ENCODE data around the gene DCD. TPM values are rescaled to one million over a fixed set of nuclear protein-coding genes. Genes with fewer than 3 reads are reported as not detected.
"Not testable (repeated sequence)": the region's sequence is repeated elsewhere in the genome, so short reads cannot be mapped to it uniquely, and the experiment has no call there.

The DCD gene
- total RNA-seq, 4 donors from 2014 or later = not detected

- no peaks in the 10 kb centered on the region for H3K9me3 ChIP-seq
- no peak overlapping the region for H3K4me3 ChIP-seq
- no peaks in the 10 kb centered on the region for H3K27me3 ChIP-seq
- H3K4me1 ChIP-seq = no peaks in the 10 kb centered on the region
- TF ChIP-seq POLR2A (IDR thresholded peaks at IDR 0.05) = no peak
- TF ChIP-seq, protein P1, sequence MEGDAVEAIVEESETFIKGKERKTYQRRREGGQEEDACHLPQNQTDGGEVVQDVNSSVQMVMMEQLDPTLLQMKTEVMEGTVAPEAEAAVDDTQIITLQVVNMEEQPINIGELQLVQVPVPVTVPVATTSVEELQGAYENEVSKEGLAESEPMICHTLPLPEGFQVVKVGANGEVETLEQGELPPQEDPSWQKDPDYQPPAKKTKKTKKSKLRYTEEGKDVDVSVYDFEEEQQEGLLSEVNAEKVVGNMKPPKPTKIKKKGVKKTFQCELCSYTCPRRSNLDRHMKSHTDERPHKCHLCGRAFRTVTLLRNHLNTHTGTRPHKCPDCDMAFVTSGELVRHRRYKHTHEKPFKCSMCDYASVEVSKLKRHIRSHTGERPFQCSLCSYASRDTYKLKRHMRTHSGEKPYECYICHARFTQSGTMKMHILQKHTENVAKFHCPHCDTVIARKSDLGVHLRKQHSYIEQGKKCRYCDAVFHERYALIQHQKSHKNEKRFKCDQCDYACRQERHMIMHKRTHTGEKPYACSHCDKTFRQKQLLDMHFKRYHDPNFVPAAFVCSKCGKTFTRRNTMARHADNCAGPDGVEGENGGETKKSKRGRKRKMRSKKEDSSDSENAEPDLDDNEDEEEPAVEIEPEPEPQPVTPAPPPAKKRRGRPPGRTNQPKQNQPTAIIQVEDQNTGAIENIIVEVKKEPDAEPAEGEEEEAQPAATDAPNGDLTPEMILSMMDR (IDR thresholded peaks at IDR 0.05) = no peak
- DNase-seq = no peak
- H3K27ac ChIP-seq = no peak overlapping the region
- H3K36me3 ChIP-seq = no peaks in the 10 kb centered on the region
Measured at GRCh38 chr12:54650889-54651288, 2.7 kb upstream of the DCD start.

DNA sequence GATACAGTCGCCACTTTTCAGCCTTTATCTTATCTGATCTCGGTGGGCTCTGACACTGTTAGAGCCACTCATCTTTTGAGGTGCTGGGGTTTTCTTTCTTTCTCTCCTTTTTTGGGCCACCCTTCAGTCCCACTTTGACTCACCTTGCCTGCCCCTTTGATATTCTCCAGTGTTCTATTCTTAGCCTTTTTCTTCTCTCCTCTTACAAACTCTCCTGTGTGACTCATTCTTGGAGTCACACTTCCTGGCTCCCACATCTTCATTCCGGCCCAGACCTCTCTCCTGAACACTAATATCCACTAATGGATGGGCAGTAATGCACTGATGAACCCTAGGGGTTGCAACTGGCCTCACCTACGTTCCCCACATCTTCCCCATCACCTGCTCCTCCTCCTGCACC lies 2.2 kb upstream of the DCD start:
- Histone ChIP-seq H3K27ac (no peak overlapping the region), H3K27me3 (no peaks in the 10 kb centered on the region), H3K36me3 (no peaks in the 10 kb centered on the region), H3K9me3 (no peaks in the 10 kb centered on the region), H3K4me3 (no peak overlapping the region), H3K4me1 (no peaks in the 10 kb centered on the region)
- TF ChIP-seq, protein P1 (IDR thresholded peaks at IDR 0.05) = no peak
- TF ChIP-seq POLR2A (IDR thresholded peaks at IDR 0.05) = no peak
- no peak for DNase-seq

GRCh38 chr12:54649825-54650224 lies 1.7 kb upstream of the DCD start:
- H3K36me3 ChIP-seq = no peaks in the 10 kb centered on the region
- no peak overlapping the region for H3K4me3 ChIP-seq
- no peaks in the 10 kb centered on the region for H3K4me1 ChIP-seq
- no peak for DNase-seq
- H3K27me3 ChIP-seq = no peaks in the 10 kb centered on the region
- TF ChIP-seq POLR2A (IDR thresholded peaks at IDR 0.05) = no peak
- no peak overlapping the region for H3K27ac ChIP-seq
- H3K9me3 ChIP-seq = no peaks in the 10 kb centered on the region

GRCh38 chr12:54641554-54641953 lies 6.6 kb downstream of the DCD start:
- TF ChIP-seq, protein P1 (IDR thresholded peaks at IDR 0.05) = no peak
- TF ChIP-seq POLR2A (IDR thresholded peaks at IDR 0.05) = no peak
- no peaks in the 10 kb centered on the region for H3K9me3 ChIP-seq
- no peaks in the 10 kb centered on the region for H3K27me3 ChIP-seq
- no peak overlapping the region for H3K27ac ChIP-seq
- H3K36me3 ChIP-seq = no peaks in the 10 kb centered on the region
- H3K4me1 ChIP-seq = no peaks in the 10 kb centered on the region
- DNase-seq = no peak
- H3K4me3 ChIP-seq = no peak overlapping the region

GRCh38 chr12:54641089-54641488 lies 7.1 kb downstream of the DCD start:
- no peak for TF ChIP-seq POLR2A (IDR thresholded peaks at IDR 0.05)
- TF ChIP-seq, protein P1 (IDR thresholded peaks at IDR 0.05) = no peak
- Histone ChIP-seq H3K9me3 (no peaks in the 10 kb centered on the region), H3K36me3 (no peaks in the 10 kb centered on the region), H3K4me3 (no peak overlapping the region), H3K27ac (no peak overlapping the region), H3K27me3 (no peaks in the 10 kb centered on the region), H3K4me1 (no peaks in the 10 kb centered on the region)
- no peak for DNase-seq

DNA sequence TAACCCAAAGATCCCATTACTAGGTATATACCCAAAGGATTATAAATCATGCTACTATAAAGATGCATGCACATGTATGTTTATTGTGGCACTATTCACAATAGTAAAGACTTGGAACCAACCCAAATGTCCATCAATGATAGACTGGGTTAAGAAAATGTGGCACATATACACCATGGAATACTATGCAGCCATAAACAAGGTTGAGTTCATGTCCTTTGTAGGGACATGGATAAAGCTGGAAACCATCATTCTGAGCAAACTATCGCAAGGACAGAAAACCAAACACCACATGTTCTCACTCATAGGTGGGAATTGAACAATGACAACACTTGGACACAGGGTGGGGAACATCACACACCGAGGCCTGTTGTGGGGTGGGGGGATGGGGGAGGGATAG lies 9.1 kb downstream of the DCD start:
- DNase-seq, H3K9me3 ChIP-seq, H3K27ac ChIP-seq, H3K4me1 ChIP-seq, H3K36me3 ChIP-seq, H3K4me3 ChIP-seq, H3K27me3 ChIP-seq: not testable (repeated sequence)

- H3K36me3 ChIP-seq = no peaks in the 10 kb centered on the region
- TF ChIP-seq, protein P1 (IDR thresholded peaks at IDR 0.05) = no peak
- TF ChIP-seq POLR2A (IDR thresholded peaks at IDR 0.05) = no peak
- H3K9me3 ChIP-seq = no peaks in the 10 kb centered on the region
- H3K27me3 ChIP-seq = no peaks in the 10 kb centered on the region
- no peak for DNase-seq
- H3K4me3 ChIP-seq = no peak within 1 kb of the TSS
- no peaks in the 10 kb centered on the region for H3K4me1 ChIP-seq
- no peak within 1 kb of the TSS for H3K27ac ChIP-seq
Measured at GRCh38 chr12:54634795-54635194, 13.4 kb downstream of the DCD start, which contains the start of gene LACRT. TSS of gene LACRT (minus strand) at chr12:54634895. CDS start at chr12:54634841, 54 bp downstream.
